Measurements from ENCODE around the gene MORC1.
"Not testable (repeated sequence)": the region's sequence is repeated elsewhere in the genome, so short reads cannot be mapped to it uniquely, and the experiment has no call there.

Gene MORC1

DNA sequence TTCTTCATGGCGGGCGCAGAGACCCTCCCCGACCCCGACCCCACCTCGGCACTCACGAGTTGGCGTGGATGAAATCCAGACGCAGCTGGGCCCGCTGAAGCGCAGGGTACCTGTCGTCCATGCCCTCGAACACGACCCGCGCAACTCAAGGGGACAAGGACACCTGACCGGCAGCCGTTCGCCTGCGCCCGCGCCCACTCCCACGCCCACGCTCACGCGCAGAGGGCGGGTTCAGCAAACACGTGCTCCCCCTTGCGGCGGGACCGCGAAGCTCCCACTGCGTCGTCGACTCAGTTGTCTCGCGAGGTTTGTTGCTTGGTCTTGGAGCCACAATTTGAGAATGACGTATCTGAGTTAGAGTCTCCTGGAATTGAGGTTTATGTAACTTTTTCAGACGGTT lies at the start of gene MORC1:
Gene MORC1, minus strand, starts transcription at position 196 of the 400 bp plus-strand sequence. Its CDS starts 75 bp downstream, at position 121.
- no peak for DNase-seq

GRCh38 chr3:109165905-109166304 lies 48.0 kb upstream of the MORC1 start:
- DNase-seq, result no peak

GRCh38 chr3:109161487-109162123 lies 43.7 kb upstream of the MORC1 start:
- DNase-seq, result no peak

DNA sequence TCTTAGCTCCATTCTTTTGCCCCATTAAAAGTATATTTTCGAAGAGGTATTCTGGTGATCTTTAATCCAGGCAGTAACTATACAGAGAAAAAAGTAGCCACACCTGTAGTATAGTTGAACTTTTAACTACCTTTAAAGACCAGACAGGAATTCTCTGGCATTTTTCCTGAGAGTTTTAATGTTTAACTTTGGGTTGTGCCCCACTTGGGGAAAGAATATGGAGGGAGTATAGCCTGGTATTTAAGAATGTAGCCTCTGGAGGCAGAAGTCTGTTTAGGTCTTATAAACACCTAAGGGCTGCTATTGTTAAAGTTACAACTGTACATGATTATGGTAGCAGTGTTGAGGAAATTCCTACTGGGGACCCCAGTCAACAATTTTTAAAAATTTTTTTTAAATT lies 37.9 kb upstream of the MORC1 start:
- no peak for DNase-seq

DNA sequence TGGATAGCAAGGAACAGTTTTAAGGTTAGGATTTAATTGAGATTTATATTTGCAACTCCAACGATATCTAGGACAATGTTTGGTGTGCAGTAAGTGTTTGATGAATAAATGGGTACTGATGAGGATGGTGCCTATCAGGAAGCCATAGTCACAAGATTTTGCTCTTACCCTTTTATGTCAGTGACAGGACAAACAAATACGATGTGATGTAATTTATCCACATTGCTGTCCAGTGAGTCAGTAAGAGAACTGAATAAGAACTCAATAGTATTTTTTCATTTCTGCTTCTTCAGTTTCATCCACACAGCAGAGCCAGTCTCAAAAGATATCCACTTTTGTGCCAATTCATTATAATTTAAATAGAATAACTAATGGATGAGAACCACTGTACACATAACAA lies 37.0 kb upstream of the MORC1 start:
- DNase-seq, result no peak

DNA sequence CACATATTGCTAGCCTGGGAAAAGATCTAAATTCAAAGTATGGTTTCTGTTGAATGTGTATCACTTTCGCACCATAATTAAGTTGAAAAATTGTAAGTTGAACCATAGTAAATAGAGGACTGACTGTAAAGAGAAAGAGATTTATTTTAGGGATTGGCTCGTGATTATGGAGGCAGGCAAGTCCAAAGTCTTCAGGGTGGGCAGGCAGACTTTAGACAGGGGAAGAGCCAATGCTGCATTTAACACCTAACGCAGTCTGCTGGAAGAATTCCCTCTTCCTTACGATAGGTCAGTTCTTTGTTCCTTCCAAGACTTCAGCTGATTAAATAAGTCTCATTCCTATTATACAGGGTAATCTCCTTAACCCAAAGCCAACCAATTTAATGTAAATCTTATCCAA lies 34.4 kb upstream of the MORC1 start:
- no peak for DNase-seq

DNA sequence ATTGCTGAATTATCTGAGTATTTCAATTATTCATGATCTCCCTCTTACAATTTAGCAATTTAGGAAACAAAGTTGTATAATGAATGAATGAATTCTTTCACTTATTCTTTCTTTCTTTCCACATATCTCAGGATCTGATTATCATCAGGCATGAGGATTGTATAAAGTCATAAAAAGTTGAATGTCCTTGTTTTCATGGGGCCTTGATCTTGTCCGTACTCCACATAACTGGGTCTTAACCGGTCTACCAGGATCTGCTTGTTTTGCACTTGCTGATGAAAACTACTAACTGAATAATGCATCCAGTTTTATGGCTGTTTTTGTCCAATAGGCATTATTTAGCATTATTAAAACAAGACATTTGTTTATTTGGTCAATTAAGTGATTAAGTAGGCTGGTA lies 31.1 kb upstream of the MORC1 start:
- DNase-seq, result no peak

DNA sequence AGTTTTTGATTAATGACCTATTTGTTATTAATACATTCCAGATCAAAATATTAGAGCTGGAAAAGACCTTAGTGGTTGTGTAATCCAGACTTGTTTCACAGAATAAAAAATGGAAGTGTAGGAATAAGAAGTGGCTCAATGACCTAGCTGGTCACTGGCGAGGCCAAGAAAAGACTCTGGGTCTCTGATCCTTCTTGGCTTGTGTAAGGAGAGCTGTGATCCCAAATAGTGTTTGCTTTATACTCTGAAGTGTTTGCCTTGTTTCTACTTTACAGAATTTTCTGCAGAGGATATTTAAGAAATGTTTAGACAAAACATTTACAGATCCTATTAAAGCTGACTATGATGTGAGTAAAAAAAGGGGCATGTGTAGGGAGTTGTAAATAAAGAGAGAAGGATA lies 25.7 kb upstream of the MORC1 start:
- no peak for DNase-seq

DNA sequence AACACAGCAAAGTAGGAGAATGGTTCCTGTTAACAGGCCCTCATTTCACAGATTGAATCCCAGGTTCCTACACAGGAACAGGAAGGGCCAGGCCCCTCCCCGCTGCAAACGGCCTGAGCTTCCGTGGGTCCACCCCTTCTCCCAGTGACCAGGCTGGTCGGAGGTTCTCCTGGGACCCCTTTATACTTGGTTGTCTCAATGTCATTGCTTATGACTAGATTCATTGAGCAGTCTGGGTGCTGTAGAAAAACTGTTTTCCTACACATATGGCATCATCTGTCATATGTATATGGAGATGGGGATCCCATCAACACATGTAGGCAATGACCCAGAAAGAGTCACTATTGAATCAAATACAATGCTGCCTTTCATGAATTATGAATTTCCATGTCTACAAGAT lies 22.4 kb upstream of the MORC1 start:
- DNase-seq, result no peak

DNA sequence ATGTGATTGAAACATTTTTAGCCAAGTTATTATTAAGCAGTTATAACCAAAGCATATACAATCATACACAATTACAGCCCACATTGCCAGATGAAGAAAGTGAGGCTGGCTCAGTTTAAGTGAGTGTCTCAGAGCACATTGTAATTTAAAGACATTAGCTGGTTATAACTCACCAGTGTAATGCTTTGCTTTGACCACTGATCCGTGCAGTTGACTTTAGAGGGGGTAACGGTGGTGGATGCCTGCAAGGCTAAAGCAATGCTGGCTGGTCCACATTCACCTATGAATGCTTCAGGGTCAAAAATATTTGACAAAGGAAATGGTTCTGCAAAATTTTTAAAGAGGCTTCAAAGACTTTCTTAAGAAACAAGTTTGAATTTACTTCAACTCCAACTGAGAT lies 19.8 kb upstream of the MORC1 start:
- DNase-seq, result no peak

- no peak for DNase-seq
These were observed 18.6 kb upstream of the MORC1 start, which contains the start of gene C3orf85 for GRCh38 chr3:109136523-109136922. Gene C3orf85 (plus strand): TSS chr3:109136719. CDS start chr3:109136848, 129 bp downstream.

DNA sequence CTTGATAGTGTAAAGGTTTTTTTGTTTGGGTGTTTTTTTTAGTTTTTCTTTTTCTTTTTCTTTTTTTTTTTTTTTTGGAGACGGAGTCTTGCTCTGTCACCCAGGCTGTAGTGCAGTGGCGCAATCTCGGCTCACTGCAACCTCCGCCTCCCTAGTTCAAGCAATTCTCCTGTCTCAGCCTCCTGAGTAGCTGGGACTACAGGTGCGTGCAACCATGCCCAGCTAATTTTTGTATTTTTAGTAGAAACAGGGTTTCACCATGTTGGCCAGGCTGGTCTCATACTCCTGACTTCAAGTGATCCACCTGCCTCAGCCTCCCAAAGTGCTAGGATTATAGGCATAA lies 15.5 kb upstream of the MORC1 start:
- DNase-seq, result not testable (repeated sequence)

- no peak for DNase-seq
These were observed 15.0 kb upstream of the MORC1 start for GRCh38 chr3:109132801-109133473.

DNA sequence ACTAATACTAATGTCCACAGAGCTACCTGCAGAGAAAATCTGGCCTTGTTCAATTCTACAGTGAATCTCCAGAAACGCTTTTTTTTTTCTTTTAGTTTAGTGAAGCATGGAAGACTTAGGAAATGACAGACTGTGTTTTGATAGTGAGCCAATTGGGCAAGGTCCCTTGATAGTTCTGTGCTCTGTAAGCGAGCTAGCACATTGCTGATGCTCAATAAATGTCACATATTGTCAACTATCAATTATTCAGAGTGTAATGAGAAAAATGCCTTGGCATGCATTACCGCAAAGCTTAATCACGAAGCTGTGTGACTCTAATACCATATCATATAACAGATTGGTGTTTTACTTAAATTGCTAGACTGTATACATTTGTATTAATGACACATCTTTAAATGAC lies 13.3 kb upstream of the MORC1 start:
- DNase-seq, result no peak

GRCh38 chr3:109127553-109127952 lies 9.6 kb upstream of the MORC1 start:
- no peak for DNase-seq

GRCh38 chr3:109125902-109126301 lies 8.0 kb upstream of the MORC1 start:
- DNase-seq, result no peak

DNA sequence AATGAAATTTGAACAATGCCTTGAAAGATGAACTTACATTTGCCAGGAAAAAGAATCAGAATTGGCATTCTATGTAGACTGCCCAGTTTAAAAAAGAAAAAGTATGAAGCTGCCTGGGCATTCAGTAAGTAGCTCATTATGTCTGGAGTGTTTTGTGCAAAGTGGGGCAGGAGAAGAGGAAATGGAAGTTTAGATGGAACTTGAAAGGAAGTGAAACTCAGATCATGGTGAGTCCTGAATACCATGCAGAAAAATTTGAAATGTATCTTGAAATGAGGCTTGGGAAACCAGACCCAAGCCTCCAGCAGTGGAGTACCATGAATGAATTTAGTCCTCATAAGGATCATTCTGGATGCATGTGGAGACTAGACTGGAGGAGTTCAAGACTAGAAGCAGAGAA lies 4.8 kb upstream of the MORC1 start:
- no peak for DNase-seq

- no peak for DNase-seq
These were observed 650 bp upstream of the MORC1 start for GRCh38 chr3:109118584-109118983.

- no peak for DNase-seq
These were observed 1.9 kb downstream of the MORC1 start for GRCh38 chr3:109116031-109116430.

GRCh38 chr3:109115451-109115850 lies 2.5 kb downstream of the MORC1 start:
- DNase-seq, result no peak

GRCh38 chr3:109114746-109115145 lies 3.2 kb downstream of the MORC1 start:
- no peak for DNase-seq

DNA sequence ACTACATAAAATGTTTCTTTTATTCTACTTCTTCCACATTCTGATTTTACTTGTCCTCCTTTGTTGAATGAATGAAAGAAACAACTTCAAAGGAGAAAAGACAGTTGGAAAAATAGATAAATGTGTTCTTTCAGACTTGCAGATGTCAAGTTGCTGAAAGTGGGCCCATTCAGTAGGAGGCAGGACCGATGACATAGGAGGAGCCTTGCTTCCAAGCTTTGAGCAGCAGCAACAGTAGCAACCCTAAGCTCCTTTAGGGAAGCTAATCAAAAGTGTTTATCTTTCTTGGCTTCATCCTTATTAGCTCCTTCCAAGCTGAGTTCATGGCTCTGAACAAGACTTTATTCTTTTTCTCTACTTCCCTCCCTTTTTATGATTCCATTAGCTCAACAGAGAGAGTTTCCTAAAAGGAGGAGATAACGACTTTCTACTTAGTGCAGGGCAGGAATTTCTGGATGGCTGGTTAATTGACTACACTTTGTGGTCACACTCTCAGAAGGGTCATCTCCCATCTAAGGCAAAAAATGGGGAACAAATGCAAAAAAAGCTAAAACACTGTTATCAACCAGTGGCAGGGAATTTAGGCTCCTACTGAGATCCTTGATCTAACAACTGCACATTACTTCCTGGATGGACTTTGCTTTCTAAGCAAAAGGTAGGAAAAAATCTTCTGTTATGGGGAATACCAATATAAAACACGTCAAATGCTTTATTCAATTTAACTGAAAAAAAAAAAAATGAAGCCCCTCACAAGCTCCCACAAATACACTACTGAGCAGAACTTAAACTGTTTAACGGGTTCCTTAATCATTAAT lies 4.8 kb downstream of the MORC1 start:
- no peak for DNase-seq

GRCh38 chr3:109109574-109109973 lies 8.4 kb downstream of the MORC1 start:
- DNase-seq, result no peak

GRCh38 chr3:109098079-109098644 lies 19.8 kb downstream of the MORC1 start:
- DNase-seq, result peak; percentile 28
